Activated CD8-positive, alpha-beta memory T cell treated with anti-CD3 and anti-CD28 coated beads, Interleukin-2, amount 50 U/mL, for 4 hours (primary cell): ENCODE measurements around the gene MYADML2.
"Not testable (repeated sequence)": the region's sequence is repeated elsewhere in the genome, so short reads cannot be mapped to it uniquely, and the experiment has no call there.

Experiments used
- DNase-seq: peaks from one replicate; pipeline ENCODE4 v3.0.0-alpha.2; 2020

The MYADML2 gene

GRCh38 chr17:81922566-81923301 is 24.3 kb downstream of the MYADML2 start:
- no peak for DNase-seq

- DNase-seq: no peak
Observed at GRCh38 chr17:81921996-81922565, 25.0 kb downstream of the MYADML2 start.

GRCh38 chr17:81921537-81921862 is 25.5 kb downstream of the MYADML2 start:
- no peak for DNase-seq

- DNase-seq: no peak
Observed at GRCh38 chr17:81920612-81921536, 26.2 kb downstream of the MYADML2 start.

- DNase-seq: no peak
Observed at GRCh38 chr17:81918832-81919545, 28.0 kb downstream of the MYADML2 start.

- not testable (repeated sequence) for DNase-seq
Observed at GRCh38 chr17:81918333-81918669, 28.7 kb downstream of the MYADML2 start.

- peak; percentile 79 for DNase-seq
Observed at GRCh38 chr17:81917565-81918332, 29.3 kb downstream of the MYADML2 start, which contains the start of gene SIRT7. Gene SIRT7, minus strand, starts transcription at chr17:81918176. Its CDS starts 45 bp downstream, at chr17:81918131.

GRCh38 chr17:81916234-81917001 is 30.6 kb downstream of the MYADML2 start:
- no peak for DNase-seq

- no peak for DNase-seq
Observed at GRCh38 chr17:81915331-81915730, 31.7 kb downstream of the MYADML2 start.

GRCh38 chr17:81914103-81914850 is 32.8 kb downstream of the MYADML2 start:
- DNase-seq: no peak

- DNase-seq: no peak
Observed at GRCh38 chr17:81913394-81914102, 33.5 kb downstream of the MYADML2 start.

- no peak for DNase-seq
Observed at GRCh38 chr17:81912441-81913309, 34.4 kb downstream of the MYADML2 start.

- DNase-seq: no peak
Observed at GRCh38 chr17:81911969-81912368, 35.1 kb downstream of the MYADML2 start.

- peak; percentile 93 for DNase-seq
Observed at GRCh38 chr17:81911277-81911961, 35.6 kb downstream of the MYADML2 start, which contains the start of gene PCYT2. Gene PCYT2, minus strand, starts transcription at chr17:81911399. Its CDS starts 44 bp downstream, at chr17:81911355.

- no peak for DNase-seq
Observed at GRCh38 chr17:81910840-81911276, 36.2 kb downstream of the MYADML2 start.

- DNase-seq: no peak
Observed at GRCh38 chr17:81909966-81910839, 36.8 kb downstream of the MYADML2 start.

GRCh38 chr17:81909231-81909630 is 37.8 kb downstream of the MYADML2 start:
- no peak for DNase-seq
